Embryonic facial prominence (tissue), 1 donor: ENCODE data around the gene CFAP46.
"Not testable (repeated sequence)": the region's sequence is repeated elsewhere in the genome, so short reads cannot be mapped to it uniquely, and the experiment has no call there.

Experiments
- DNase-seq: peaks from one replicate; pipeline ENCODE4 v3.0.0-alpha.2; 2016; ENCODE audit errors: extremely low spot score

CFAP46 gene

GRCh38 chr10:132845041-132845551 lies 97.3 kb downstream of the CFAP46 start:
- no peak for DNase-seq

- no peak for DNase-seq
Measured at GRCh38 chr10:132844069-132844809, 98.1 kb downstream of the CFAP46 start.

GRCh38 chr10:132843276-132843675 lies 99.1 kb downstream of the CFAP46 start:
- not testable (repeated sequence) for DNase-seq

GRCh38 chr10:132842397-132842796 lies 100.0 kb downstream of the CFAP46 start:
- no peak for DNase-seq

- DNase-seq: no peak
Measured at GRCh38 chr10:132841615-132841975, 100.8 kb downstream of the CFAP46 start.

GRCh38 chr10:132840698-132841614 lies 101.4 kb downstream of the CFAP46 start:
- no peak for DNase-seq

GRCh38 chr10:132839061-132839460 lies 103.3 kb downstream of the CFAP46 start:
- no peak for DNase-seq

GRCh38 chr10:132838346-132838970 lies 103.9 kb downstream of the CFAP46 start:
- DNase-seq: no peak

GRCh38 chr10:132837905-132838304 lies 104.5 kb downstream of the CFAP46 start:
- no peak for DNase-seq

- DNase-seq: no peak
Measured at GRCh38 chr10:132836832-132837540, 105.4 kb downstream of the CFAP46 start.

- DNase-seq: no peak
Measured at GRCh38 chr10:132836248-132836831, 106.0 kb downstream of the CFAP46 start.

- DNase-seq: no peak
Measured at GRCh38 chr10:132835848-132836233, 106.5 kb downstream of the CFAP46 start.

GRCh38 chr10:132834891-132835847 lies 107.2 kb downstream of the CFAP46 start:
- DNase-seq: no peak

- DNase-seq: no peak
Measured at GRCh38 chr10:132834311-132834761, 108.0 kb downstream of the CFAP46 start.

GRCh38 chr10:132833421-132834111 lies 108.8 kb downstream of the CFAP46 start:
- no peak for DNase-seq

GRCh38 chr10:132832186-132832969 lies 110.0 kb downstream of the CFAP46 start:
- no peak for DNase-seq

GRCh38 chr10:132829403-132829802 lies 113.0 kb downstream of the CFAP46 start:
- DNase-seq: no peak

- DNase-seq: no peak
Measured at GRCh38 chr10:132828681-132829080, 113.7 kb downstream of the CFAP46 start.
